H9 (cell line): ENCODE data around the gene IFNA2. TPM values are rescaled to one million over a fixed set of nuclear protein-coding genes. Genes with fewer than 3 reads are reported as not detected.

Source experiments
- DNase-seq: peaks from one replicate; pipeline ENCODE4 v3.0.0-alpha.2; 2017
- H2AFZ ChIP-seq: one replicate; pipeline ENCODE4 v1.6.1; 2013; ENCODE audit warnings: mild to moderate bottlenecking, low read length, control low read depth, moderate library complexity
- H2AK5ac ChIP-seq: 2 replicates; pipeline ENCODE4 v1.6.1; 2013; ENCODE audit warnings: low read length, control low read depth, mixed read lengths; ENCODE audit not compliant: insufficient read length
- H2BK120ac ChIP-seq: one replicate; pipeline ENCODE4 v1.6.1; 2013; ENCODE audit warnings: low read depth, mild to moderate bottlenecking, low read length, control low read depth, inconsistent platforms; ENCODE audit not compliant: poor library complexity, severe bottlenecking
- H2BK12ac ChIP-seq: 2 replicates; pipeline ENCODE4 v1.6.1; 2013; ENCODE audit warnings: low read length, control low read depth, mixed read lengths, low read depth; ENCODE audit not compliant: insufficient read length
- H2BK15ac ChIP-seq: 2 replicates; pipeline ENCODE4 v1.6.1; 2013; ENCODE audit warnings: low read depth, low read length, control low read depth
- H2BK20ac ChIP-seq: one replicate; pipeline ENCODE4 v1.6.1; 2013; ENCODE audit warnings: low read depth, mild to moderate bottlenecking, low read length, control low read depth, inconsistent platforms; ENCODE audit not compliant: poor library complexity, severe bottlenecking
- H2BK5ac ChIP-seq: 2 replicates; pipeline ENCODE4 v1.6.1; 2013; ENCODE audit warnings: low read length, control low read depth, mixed read lengths; ENCODE audit not compliant: insufficient read length
- H3K14ac ChIP-seq: 2 replicates; pipeline ENCODE4 v1.6.1; 2013; ENCODE audit warnings: low read length, control low read depth; ENCODE audit not compliant: insufficient read depth
- H3K18ac ChIP-seq: 2 replicates; pipeline ENCODE4 v1.6.1; 2013; ENCODE audit warnings: low read depth, mild to moderate bottlenecking, mixed read lengths, low read length, control low read depth; ENCODE audit not compliant: insufficient read length
- H3K23ac ChIP-seq: 2 replicates; pipeline ENCODE4 v1.6.1; 2013; ENCODE audit warnings: low read length, control low read depth, mixed read lengths, low read depth; ENCODE audit not compliant: insufficient read length
- H3K23me2 ChIP-seq: 2 replicates; pipeline ENCODE4 v1.6.1; 2013; ENCODE audit warnings: low read depth, mild to moderate bottlenecking, mixed read lengths, low read length, control low read depth; ENCODE audit not compliant: insufficient read length, poor library complexity, severe bottlenecking
- H3K27ac ChIP-seq: 2 replicates; pipeline ENCODE4 v1.5.1; 2013; ENCODE audit warnings: low read length, control low read depth, mixed read lengths, low read depth; ENCODE audit not compliant: insufficient read length
- H3K27me3 ChIP-seq: 2 replicates; pipeline ENCODE4 v1.6.1; 2013; ENCODE audit warnings: low read length, control low read depth, inconsistent platforms; ENCODE audit not compliant: insufficient read depth
- H3K4ac ChIP-seq: 2 replicates; pipeline ENCODE4 v1.6.1; 2013; ENCODE audit warnings: low read depth, mild to moderate bottlenecking, control low read depth, inconsistent platforms, low read length, moderate library complexity
- H3K4me1 ChIP-seq: 2 replicates; pipeline ENCODE4 v1.6.1; 2013; ENCODE audit warnings: low read length, control low read depth, inconsistent platforms; ENCODE audit not compliant: insufficient read depth
- H3K4me2 ChIP-seq: 2 replicates; pipeline ENCODE4 v1.6.1; 2013; ENCODE audit warnings: low read length, control low read depth, mixed read lengths; ENCODE audit not compliant: insufficient read length, insufficient read depth
- H3K56ac ChIP-seq: 2 replicates; pipeline ENCODE4 v1.6.1; 2013; ENCODE audit warnings: low read depth, mild to moderate bottlenecking, mixed read lengths, low read length, control low read depth; ENCODE audit not compliant: insufficient read length
- H3K79me1 ChIP-seq: 2 replicates; pipeline ENCODE4 v1.6.1; 2013; ENCODE audit warnings: low read depth, mild to moderate bottlenecking, moderate library complexity, low read length, control low read depth, inconsistent platforms; ENCODE audit not compliant: insufficient read depth, poor library complexity, severe bottlenecking
- H3K79me2 ChIP-seq: 2 replicates; pipeline ENCODE4 v1.6.1; 2013; ENCODE audit warnings: low read length, control low read depth, inconsistent platforms; ENCODE audit not compliant: insufficient read depth
- H3K9ac ChIP-seq: 2 replicates; pipeline ENCODE4 v1.6.1; 2013; ENCODE audit warnings: low read length, control low read depth, mixed read lengths; ENCODE audit not compliant: insufficient read length; ENCODE audit errors: extremely low read depth
- H3K9me3 ChIP-seq: one replicate; pipeline ENCODE4 v1.6.1; 2013; ENCODE audit warnings: low read depth, low read length, inconsistent platforms; ENCODE audit not compliant: control insufficient read depth
- H3T11ph ChIP-seq: one replicate; pipeline ENCODE4 v1.6.1; 2013; ENCODE audit warnings: mild to moderate bottlenecking, low read length, control low read depth, inconsistent platforms
- H4K20me1 ChIP-seq: one replicate; pipeline ENCODE4 v1.6.1; 2013; ENCODE audit not compliant: control insufficient read depth, insufficient read length, insufficient read depth
- H4K5ac ChIP-seq: 2 replicates; pipeline ENCODE4 v1.6.1; 2013; ENCODE audit warnings: low read depth, mild to moderate bottlenecking, mixed read lengths, low read length, control low read depth; ENCODE audit not compliant: insufficient read length
- H4K8ac ChIP-seq: replicated peaks from 2 replicates; pipeline ENCODE4 v1.6.1; 2013; ENCODE audit warnings: low read length, control low read depth, mixed read lengths, low read depth; ENCODE audit not compliant: insufficient read length
- H4K91ac ChIP-seq: 2 replicates; pipeline ENCODE4 v1.6.1; 2013; ENCODE audit warnings: low read depth, mild to moderate bottlenecking, moderate library complexity, mixed read lengths, low read length, control low read depth; ENCODE audit not compliant: insufficient read length
- H3K27ac Mint-ChIP-seq, 3 experiments: 2 replicates in 2 of 3; 3 replicates in 1 of 3; pipeline ENCODE4 v1.8.0; 2020 to 2021; ENCODE audit warnings: mixed read lengths in 3 of 3, mild to moderate bottlenecking in 1 of 3, moderate library complexity in 1 of 3
- H3K27me3 Mint-ChIP-seq: 2 replicates; pipeline ENCODE4 v1.8.0; 2021; ENCODE audit warnings: low read depth, mild to moderate bottlenecking, moderate library complexity, mixed read lengths
- H3K36me3 Mint-ChIP-seq, 3 experiments: 2 replicates in 2 of 3; 3 replicates in 1 of 3; pipeline ENCODE4 v1.8.0; 2020 to 2021; ENCODE audit warnings: low read depth in 3 of 3, mixed read lengths in 3 of 3; ENCODE audit not compliant: insufficient read depth in 1 of 3
- H3K4me1 Mint-ChIP-seq, 2 experiments: 2 replicates each; pipeline ENCODE4 v1.8.0; 2020; ENCODE audit warnings: mixed read lengths in 2 of 2
- H3K4me3 Mint-ChIP-seq, 2 experiments: 2 replicates in 1 of 2; 3 replicates in 1 of 2; pipeline ENCODE4 v1.8.0; 2020 to 2021; ENCODE audit warnings: mild to moderate bottlenecking in 2 of 2, mixed read lengths in 2 of 2, moderate library complexity in 1 of 2
- H3K9me3 Mint-ChIP-seq, 2 experiments: 2 replicates in 1 of 2; 3 replicates in 1 of 2; pipeline ENCODE4 v1.8.0; 2020; ENCODE audit warnings: mild to moderate bottlenecking in 2 of 2, mixed read lengths in 2 of 2, moderate library complexity in 1 of 2
- CTCF ChIP-seq: fragments of 200-600 bp; sonication (generic); conservative IDR thresholded peaks from 3 replicates; pipeline ENCODE4 v1.8.0; 2021; ENCODE audit warnings: antibody characterized with exemption, mild to moderate bottlenecking
- WGBS: extraction: QIAGEN DNeasy Blood & Tissue Kit; methylation state at CpG from one replicate; pipeline ENCODE4 v1.1.7; 2013; ENCODE audit warnings: missing lambda C conversion rate, low lambda C conversion rate, mixed read lengths; ENCODE audit not compliant: insufficient read length; ENCODE audit errors: extremely low coverage; 5-methylcytosine and 5-hydroxymethylcytosine counted together
- total RNA-seq: library from RNA; stranded (reverse); gene quantifications from 2 replicates; pipeline ENCODE4 v1.2.1, GENCODE V29; 2021

IFNA2 gene
- total RNA-seq, 1 experiment from 2014 or later: not detected

- TF ChIP-seq CTCF: no peak
- Histone ChIP-seq H3T11ph (no peak overlapping the region), H3K9ac (no peak overlapping the region), H3K4ac (no peak overlapping the region), H2BK12ac (no peak overlapping the region), H3K56ac (no peak overlapping the region), H4K20me1 (no peaks in the 10 kb centered on the region), H3K27me3 (no peaks in the 10 kb centered on the region), H2AFZ (no peak overlapping the region), H2BK15ac (no peak overlapping the region), H3K27ac (no peak overlapping the region), H4K8ac (no peak overlapping the region), H3K23ac (no peak overlapping the region), H2AK5ac (no peak overlapping the region), H4K5ac (no peak overlapping the region), H3K79me2 (no peaks in the 10 kb centered on the region), H3K14ac (no peak overlapping the region), H3K23me2 (no peaks in the 10 kb centered on the region), H2BK120ac (no peak overlapping the region), H2BK5ac (no peak overlapping the region), H2BK20ac (no peak overlapping the region), H3K4me2 (no peak overlapping the region), H4K91ac (no peak overlapping the region), H3K79me1 (no peaks in the 10 kb centered on the region), H3K18ac (no peak overlapping the region), H3K9me3 (no peaks in the 10 kb centered on the region), H3K4me1 (no peaks in the 10 kb centered on the region)
- DNase-seq: no peak
- H3K27me3 Mint-ChIP-seq: peaks cover 4% of the 10 kb centered on the region
- H3K36me3 Mint-ChIP-seq: no peaks in the 10 kb centered on the region
- H3K27ac Mint-ChIP-seq: no peak overlapping the region
- H3K4me1 Mint-ChIP-seq: no peaks in the 10 kb centered on the region
- no CpG with 5 or more reads among the region's 4 CpGs for WGBS
- no peaks in the 10 kb centered on the region for H3K9me3 Mint-ChIP-seq
- no peak overlapping the region for H3K4me3 Mint-ChIP-seq
Observed at GRCh38 chr9:21413151-21413550, 28.0 kb upstream of the IFNA2 start.
